Left lung (tissue), 10 donors: Measurements from ENCODE around the gene ZNF771. TPM values are rescaled to one million over a fixed set of nuclear protein-coding genes. Genes with fewer than 3 reads are reported as not detected.
A peak's percentile ranks its signal among the peaks of the same experiment; 100 is the strongest.

ENCODE experiments used
- ATAC-seq: fragments of 200-7000 bp; cut with Tn5 transposase; one replicate; pipeline ENCODE4 v1.9.1; 2020; ENCODE audit warnings: moderate library complexity
- DNase-seq, 4 donors: peaks; one replicate each; pipeline ENCODE4 v3.0.0-alpha.2; 2013 to 2020
- H3K27ac ChIP-seq, 2 donors: fragments of 200-600 bp; sonication (generic) in 1 of 2; one replicate each; pipeline versions ENCODE4 v1.5.0 to v1.8.0; 2020 to 2021
- H3K27me3 ChIP-seq, 2 donors: fragments of 200-600 bp; sonication (generic) in 1 of 2; one replicate each; pipeline versions ENCODE4 v1.5.0 to v1.8.0; 2020 to 2021
- H3K36me3 ChIP-seq, 2 donors: fragments of 200-600 bp; sonication (generic) in 1 of 2; one replicate each; pipeline versions ENCODE4 v1.5.0 to v1.8.0; 2020 to 2021
- H3K4me1 ChIP-seq, 2 donors: fragments of 200-600 bp; one replicate each; pipeline ENCODE4 v1.8.0; 2021
- H3K4me3 ChIP-seq, 2 donors: fragments of 200-600 bp; sonication (generic) in 1 of 2; one replicate each; pipeline versions ENCODE4 v1.5.0 to v1.8.0; 2020 to 2021; ENCODE audit warnings: mild to moderate bottlenecking in 1 of 2
- H3K9me3 ChIP-seq, 2 donors: fragments of 200-600 bp; sonication (generic) in 1 of 2; one replicate each; pipeline versions ENCODE4 v1.5.0 to v1.8.0; 2020 to 2021
- intact Hi-C, 2 donors: fragments of 100-400 bp; cut with DNase I; formaldehyde crosslinking; loops; one replicate each; pipeline versions ENCODE4 v1.11.2 to v1.14.2; 2022
- polyA plus RNA-seq, 6 donors: library from polyadenylated mRNA; unstranded; fragments of 120-200 nt; gene quantifications; one replicate each; pipeline ENCODE4 v1.2.1, GENCODE V29; 2013; ENCODE audit not compliant: insufficient read length in 6 of 6
- total RNA-seq, 2 donors: library from RNA; stranded (reverse); fragmentation: NEBNext Ultra II Directional; extraction: Animal tissue kit (Norgen Biotek cat#: 25700); gene quantifications; one replicate each; pipeline ENCODE4 v1.2.1, GENCODE V29; 2021
- TF ChIP-seq, protein P1 (sequence below), 2 donors: fragments of 200-600 bp; sonication (generic) in 1 of 2; IDR thresholded peaks; one replicate each; pipeline versions ENCODE4 v1.5.0 to v1.8.0; 2021; ENCODE audit warnings: antibody characterized with exemption in 2 of 2
- donor health status: DM: no; HTN: yes; CAD: no.
- donor health status: DM: no; HTN: no; CAD: no.

Gene ZNF771
- total and polyA plus RNA-seq, 8 donors: 4.0 to 8.5 (median 5.8) TPM

DNA sequence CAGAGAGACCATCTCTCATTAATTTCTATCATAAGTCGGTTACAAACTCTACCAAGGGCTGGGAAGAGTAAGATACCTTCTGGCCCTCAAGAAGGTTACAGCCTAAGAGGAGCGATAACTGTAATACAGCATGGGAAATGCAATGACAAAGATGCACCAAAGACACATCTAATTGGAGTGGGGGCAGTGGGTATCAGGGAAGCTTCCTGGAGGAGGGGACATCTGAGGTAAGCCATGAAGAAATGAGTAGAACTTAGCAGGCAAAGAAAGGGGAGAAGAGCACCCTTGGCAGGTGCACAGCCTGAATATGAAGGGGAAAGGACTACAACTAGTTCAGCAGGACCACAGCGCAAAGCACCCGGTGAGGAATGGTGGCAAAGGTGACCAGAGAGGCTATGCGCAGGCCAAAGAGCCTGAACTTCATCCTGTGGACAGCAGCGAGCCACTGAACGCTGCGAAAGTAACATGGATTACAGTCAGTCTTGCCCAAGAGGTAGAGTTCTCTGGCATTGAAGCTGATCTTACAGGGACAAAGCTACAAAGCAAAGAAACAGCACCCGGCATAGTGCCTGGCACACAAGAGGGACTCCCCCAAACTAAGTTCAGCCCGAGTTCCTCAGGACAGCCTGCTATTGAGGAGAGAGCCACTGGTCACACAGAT, 39.9 kb upstream of the ZNF771 start:
- no peak for DNase-seq
- intact Hi-C loops: no loop called here
- no peaks in the 10 kb centered on the region for H3K27me3 ChIP-seq
- H3K4me1 ChIP-seq: peaks cover 4 to 42% of the 10 kb centered on the region in 2 donors
- no peaks in the 10 kb centered on the region for H3K9me3 ChIP-seq
- H3K4me3 ChIP-seq: peak overlapping the region; percentile 76 to 93
- ATAC-seq: no peak
- H3K36me3 ChIP-seq: peaks cover 0 to 44% of the 10 kb centered on the region in 2 donors
- H3K27ac ChIP-seq: peak overlapping the region in 1 of 2 donors; percentile 83
- TF ChIP-seq, protein P1, sequence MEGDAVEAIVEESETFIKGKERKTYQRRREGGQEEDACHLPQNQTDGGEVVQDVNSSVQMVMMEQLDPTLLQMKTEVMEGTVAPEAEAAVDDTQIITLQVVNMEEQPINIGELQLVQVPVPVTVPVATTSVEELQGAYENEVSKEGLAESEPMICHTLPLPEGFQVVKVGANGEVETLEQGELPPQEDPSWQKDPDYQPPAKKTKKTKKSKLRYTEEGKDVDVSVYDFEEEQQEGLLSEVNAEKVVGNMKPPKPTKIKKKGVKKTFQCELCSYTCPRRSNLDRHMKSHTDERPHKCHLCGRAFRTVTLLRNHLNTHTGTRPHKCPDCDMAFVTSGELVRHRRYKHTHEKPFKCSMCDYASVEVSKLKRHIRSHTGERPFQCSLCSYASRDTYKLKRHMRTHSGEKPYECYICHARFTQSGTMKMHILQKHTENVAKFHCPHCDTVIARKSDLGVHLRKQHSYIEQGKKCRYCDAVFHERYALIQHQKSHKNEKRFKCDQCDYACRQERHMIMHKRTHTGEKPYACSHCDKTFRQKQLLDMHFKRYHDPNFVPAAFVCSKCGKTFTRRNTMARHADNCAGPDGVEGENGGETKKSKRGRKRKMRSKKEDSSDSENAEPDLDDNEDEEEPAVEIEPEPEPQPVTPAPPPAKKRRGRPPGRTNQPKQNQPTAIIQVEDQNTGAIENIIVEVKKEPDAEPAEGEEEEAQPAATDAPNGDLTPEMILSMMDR (IDR thresholded peaks at IDR 0.05): no peak

DNA sequence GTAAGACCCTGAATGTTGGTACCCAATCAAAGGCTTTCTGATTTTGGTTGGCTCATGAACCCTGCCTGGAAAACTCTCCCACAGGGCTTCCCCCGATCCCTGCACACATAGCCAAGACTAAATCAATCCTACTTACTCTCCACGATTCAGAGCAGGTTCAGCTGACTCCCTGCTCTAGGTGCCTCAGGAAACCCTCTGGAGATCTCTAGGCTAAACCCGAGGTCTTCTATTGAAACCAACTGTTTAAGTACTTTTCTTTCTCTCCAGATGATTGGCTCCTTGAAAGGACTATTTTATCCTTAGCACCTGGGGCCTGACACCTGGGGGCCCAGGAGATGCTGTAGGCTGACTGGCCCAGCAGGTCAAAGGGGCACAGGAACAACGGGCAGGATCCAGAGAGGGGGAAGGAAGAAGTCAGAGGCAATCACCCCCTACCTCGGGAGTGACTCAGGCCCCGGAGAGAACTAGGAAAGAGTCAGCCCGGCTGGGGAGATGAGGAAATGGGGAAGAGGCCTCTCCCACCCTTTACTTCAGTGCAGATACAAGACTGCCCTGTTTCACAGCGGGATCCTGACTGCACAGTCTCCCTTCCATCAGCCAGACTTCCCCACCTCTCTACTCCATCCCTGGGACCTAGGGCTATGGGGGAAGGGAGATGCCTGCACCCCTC, 39.1 kb upstream of the ZNF771 start:
- intact Hi-C loops: no loop called here
- peaks cover 4 to 42% of the 10 kb centered on the region in 2 donors for H3K4me1 ChIP-seq
- H3K27me3 ChIP-seq: no peaks in the 10 kb centered on the region
- TF ChIP-seq, protein P1 (IDR thresholded peaks at IDR 0.05): no peak
- peak overlapping the region in 1 of 2 donors; percentile 83 for H3K27ac ChIP-seq
- peak in 1 of 4 donors; percentile 62 for DNase-seq
- ATAC-seq: no peak
- H3K4me3 ChIP-seq: peak overlapping the region; percentile 76 to 93
- peaks cover 0 to 36% of the 10 kb centered on the region in 2 donors for H3K36me3 ChIP-seq
- no peaks in the 10 kb centered on the region for H3K9me3 ChIP-seq

DNA sequence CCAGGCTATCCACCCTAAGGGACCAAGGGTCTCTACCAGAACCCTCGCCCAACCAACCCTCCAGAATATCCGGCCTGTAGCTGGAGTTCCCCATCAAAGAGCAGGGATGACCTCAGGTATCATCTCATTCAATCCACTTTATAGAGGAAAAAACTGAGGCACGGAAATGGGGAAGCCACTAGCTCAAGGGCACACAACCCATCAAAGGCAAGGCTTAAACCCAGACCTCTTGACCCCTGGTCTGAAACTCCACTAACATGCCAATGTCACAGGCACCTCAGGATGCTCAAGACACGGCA, 38.7 kb upstream of the ZNF771 start:
- Histone ChIP-seq H3K9me3 (no peaks in the 10 kb centered on the region), H3K4me3 (peak overlapping the region; percentile 76 to 93), H3K4me1 (peaks cover 4 to 42% of the 10 kb centered on the region in 2 donors), H3K36me3 (peaks cover 0 to 31% of the 10 kb centered on the region in 2 donors), H3K27ac (peak overlapping the region; percentile 62 to 83), H3K27me3 (no peaks in the 10 kb centered on the region)
- TF ChIP-seq, protein P1 (IDR thresholded peaks at IDR 0.05): no peak
- ATAC-seq (no peak), DNase-seq (no peak)
- intact Hi-C loops: no loop called here

DNA sequence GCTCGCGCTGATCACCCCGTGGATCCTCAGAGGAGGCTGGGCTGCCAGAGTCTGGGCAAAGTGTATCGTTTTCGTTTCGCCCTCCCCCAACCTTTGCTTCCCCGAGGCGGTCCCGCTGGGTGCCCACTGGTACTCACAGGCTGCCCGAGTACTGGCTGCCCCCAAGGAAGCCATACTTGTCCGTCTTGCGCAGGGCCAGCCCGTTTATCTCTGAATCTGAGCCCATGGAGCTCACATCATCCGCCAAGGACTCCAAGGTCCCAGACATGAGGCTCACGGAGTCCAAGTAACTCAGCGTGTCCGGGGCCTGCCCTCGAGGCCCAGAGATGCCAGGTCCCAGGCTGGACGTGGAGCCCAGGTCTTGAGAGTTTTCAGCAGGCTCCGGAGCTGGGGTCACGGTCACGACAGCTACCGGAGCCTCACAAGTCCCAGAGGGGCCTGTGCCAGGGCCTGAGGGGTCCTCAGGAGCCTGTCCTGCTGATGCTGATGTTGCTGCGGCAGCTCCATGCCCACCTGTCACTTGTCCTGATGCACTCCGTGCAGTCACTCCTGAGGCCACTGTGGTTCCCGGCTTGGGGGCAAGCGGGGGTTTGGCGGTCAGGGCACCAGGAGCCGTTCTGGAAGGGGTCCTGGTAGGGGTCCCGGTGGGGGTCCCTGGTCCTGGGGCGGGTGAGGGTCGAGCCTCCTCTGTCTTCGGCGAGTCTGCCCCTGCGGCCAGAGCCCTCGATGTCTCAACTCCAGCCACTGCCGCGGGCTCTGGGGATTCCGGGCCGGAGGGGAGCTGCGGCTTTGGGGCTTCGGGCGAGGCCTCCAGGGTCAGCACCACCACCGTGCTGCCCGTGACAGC, 38.1 kb upstream of the ZNF771 start:
- Histone ChIP-seq H3K27ac (peak overlapping the region; percentile 62 to 83), H3K27me3 (no peaks in the 10 kb centered on the region), H3K4me1 (peaks cover 4 to 42% of the 10 kb centered on the region in 2 donors), H3K4me3 (peak overlapping the region; percentile 76 to 93), H3K9me3 (no peaks in the 10 kb centered on the region), H3K36me3 (peaks cover 0 to 26% of the 10 kb centered on the region in 2 donors)
- ATAC-seq (no peak), DNase-seq (peak in 1 of 4 donors; percentile 82)
- TF ChIP-seq, protein P1 (IDR thresholded peaks at IDR 0.05): no peak
- intact Hi-C loops: no loop called here
